GF-D8 (cell line): ENCODE measurements around the gene SLC25A23.

Experiments used
- DNase-seq: peaks from one replicate; lab custom pipeline; 2025; lab: John Stamatoyannopoulos, UW

Gene SLC25A23

GRCh38 chr19:6481541-6482342 lies 22.1 kb upstream of the SLC25A23 start, which contains the start of gene DENND1C:
Gene DENND1C (minus strand): TSS chr19:6481787. CDS start chr19:6481695, 92 bp downstream.
- peak; percentile 43 for DNase-seq

- no peak for DNase-seq
Measured at GRCh38 chr19:6480848-6481415, 21.3 kb upstream of the SLC25A23 start.

GRCh38 chr19:6479836-6480398 lies 20.3 kb upstream of the SLC25A23 start:
- DNase-seq: no peak

GRCh38 chr19:6478815-6479214 lies 19.2 kb upstream of the SLC25A23 start:
- DNase-seq: no peak

GRCh38 chr19:6476896-6477431 lies 17.4 kb upstream of the SLC25A23 start:
- DNase-seq: no peak

GRCh38 chr19:6476155-6476895 lies 16.7 kb upstream of the SLC25A23 start:
- DNase-seq: no peak

GRCh38 chr19:6475321-6476108 lies 15.9 kb upstream of the SLC25A23 start:
- DNase-seq: no peak

GRCh38 chr19:6473647-6474046 lies 14.1 kb upstream of the SLC25A23 start:
- no peak for DNase-seq

GRCh38 chr19:6472713-6473112 lies 13.1 kb upstream of the SLC25A23 start:
- no peak for DNase-seq

GRCh38 chr19:6471076-6471475 lies 11.5 kb upstream of the SLC25A23 start:
- no peak for DNase-seq

GRCh38 chr19:6470173-6470572 lies 10.6 kb upstream of the SLC25A23 start:
- DNase-seq: no peak

GRCh38 chr19:6467384-6467783 lies 7.8 kb upstream of the SLC25A23 start:
- DNase-seq: no peak

GRCh38 chr19:6466526-6467248 lies 7.1 kb upstream of the SLC25A23 start:
- DNase-seq: no peak

GRCh38 chr19:6465663-6466062 lies 6.1 kb upstream of the SLC25A23 start:
- DNase-seq: no peak

- DNase-seq: no peak
Measured at GRCh38 chr19:6465006-6465405, 5.4 kb upstream of the SLC25A23 start.

- DNase-seq: no peak
Measured at GRCh38 chr19:6464070-6464873, 4.7 kb upstream of the SLC25A23 start, which contains the start of gene CRB3. Gene CRB3 (plus strand): TSS chr19:6464271. CDS start chr19:6464702, 431 bp downstream.

- DNase-seq: peak; percentile 91
Measured at GRCh38 chr19:6460099-6460884, 700 bp upstream of the SLC25A23 start.

- no peak for DNase-seq
Measured at GRCh38 chr19:6458695-6459261, 814 bp downstream of the SLC25A23 start.
